HG02973 (cell line): ENCODE results near the gene ADH1C.

ENCODE experiments used
- ATAC-seq: cut with Tn5 transposase; IDR thresholded peaks from one replicate; pipeline ENCODE4 v1.9.1; 2021; ENCODE audit warnings: moderate library complexity; ENCODE audit not compliant: unreplicated experiment

ADH1C gene

DNA sequence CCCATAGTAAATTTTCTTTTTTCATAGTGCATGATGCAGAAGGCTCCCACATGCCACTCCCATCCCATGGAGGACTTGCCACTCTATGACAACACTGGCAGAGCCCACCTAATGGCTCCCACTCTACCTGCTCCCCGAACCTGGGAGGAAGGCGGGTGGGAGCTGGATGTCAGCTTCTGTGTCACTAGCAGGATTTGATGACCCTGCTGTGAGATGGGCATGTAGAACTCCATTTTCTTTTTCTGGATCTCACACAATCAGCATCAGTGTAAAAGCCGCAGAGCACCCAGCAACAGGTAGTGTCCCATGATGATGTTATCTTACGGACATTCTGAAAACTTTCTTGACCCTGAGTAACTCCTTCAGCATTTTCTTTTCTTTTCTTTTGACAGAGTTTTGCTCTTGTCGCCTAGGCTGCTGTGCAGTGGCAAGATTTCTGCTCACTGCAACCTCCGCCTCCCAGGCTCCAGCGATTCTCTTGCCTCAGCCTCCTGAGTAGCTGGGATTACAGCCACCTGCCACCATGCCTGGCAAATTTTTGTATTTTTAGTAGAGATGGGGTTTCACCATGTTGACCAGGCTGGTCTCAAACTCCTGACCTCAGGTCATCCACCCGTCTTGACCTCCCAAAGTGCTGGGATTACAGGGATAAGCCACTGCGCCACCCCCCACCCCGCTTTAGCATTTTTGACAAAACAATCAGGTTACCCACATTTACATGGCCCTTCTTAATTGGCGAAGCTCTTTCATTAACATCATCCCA lies 46.7 kb downstream of the ADH1C start:
- ATAC-seq = no peak

DNA sequence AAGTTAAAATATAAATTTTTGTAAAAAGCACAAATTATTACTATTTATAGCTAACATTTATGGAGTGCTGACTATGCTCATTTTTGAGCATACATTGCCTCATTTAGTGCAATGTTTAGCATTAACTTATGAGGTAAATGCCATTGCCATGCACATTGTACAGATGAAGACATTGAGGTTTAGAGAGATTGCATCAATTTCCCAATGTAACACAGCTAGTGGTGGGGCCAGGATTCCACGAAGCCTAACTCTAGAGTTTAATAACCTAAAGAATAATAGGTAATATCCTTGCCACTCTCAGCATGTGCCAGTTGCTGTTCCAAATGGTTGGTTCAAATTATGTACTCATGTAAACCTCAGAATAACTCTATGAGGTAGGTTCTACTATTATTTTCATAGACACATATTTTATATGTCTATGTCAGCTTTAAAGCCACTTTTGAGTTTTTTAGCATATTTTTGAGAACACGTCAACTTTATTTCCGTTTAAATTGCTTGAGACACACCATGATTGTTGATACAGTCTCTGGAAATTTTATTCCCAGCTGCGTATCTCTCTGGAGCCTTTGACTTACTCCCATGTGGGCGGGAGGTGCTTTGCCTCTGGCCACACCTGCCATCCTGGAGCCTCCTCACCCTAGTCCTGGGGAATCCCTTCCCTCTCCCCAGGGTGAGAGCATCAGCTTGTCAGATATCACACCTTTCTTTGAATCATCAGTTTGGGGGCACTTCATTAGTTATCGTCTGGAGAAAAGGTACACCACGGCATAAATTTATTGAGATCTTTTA lies 51.0 kb downstream of the ADH1C start:
- no peak for ATAC-seq

DNA sequence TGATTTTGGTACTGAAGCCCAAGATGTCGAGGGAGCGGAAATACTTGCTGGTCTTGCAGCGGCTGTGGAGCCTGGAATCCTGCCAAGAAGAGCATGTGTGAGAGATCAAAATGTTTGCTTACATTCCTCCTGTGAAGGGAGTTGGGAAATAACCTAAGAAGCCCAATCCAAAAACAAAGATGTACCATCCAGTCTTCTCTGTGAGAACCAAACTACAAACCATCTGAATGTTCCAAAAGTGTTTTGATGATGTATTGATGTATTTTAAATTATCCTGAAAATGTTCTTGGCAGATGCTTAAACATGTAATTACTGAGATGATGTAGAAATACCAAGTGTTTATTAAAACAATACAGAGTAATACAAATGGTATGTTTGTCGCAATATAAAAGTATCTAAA lies 51.6 kb downstream of the ADH1C start:
- ATAC-seq = no peak

DNA sequence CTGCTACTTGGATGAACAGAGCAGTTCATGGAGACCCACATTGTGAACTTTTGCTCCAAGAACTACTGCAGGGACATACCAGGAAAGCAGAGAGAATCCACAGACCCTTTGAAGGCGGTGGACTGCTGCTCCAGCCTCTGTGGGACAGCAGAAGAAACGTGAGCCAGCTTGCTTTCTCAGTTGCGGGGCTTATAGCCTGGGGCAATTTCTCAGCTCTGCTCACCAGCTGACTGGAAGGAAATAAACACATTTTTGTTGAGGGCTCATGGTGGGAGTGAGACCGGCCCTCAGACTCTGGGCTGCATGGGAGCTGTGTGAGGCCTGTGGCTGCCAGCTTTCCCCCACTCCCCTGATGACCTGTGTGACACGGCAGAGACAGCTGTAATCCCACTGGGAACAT lies 59.2 kb downstream of the ADH1C start:
- no peak for ATAC-seq

DNA sequence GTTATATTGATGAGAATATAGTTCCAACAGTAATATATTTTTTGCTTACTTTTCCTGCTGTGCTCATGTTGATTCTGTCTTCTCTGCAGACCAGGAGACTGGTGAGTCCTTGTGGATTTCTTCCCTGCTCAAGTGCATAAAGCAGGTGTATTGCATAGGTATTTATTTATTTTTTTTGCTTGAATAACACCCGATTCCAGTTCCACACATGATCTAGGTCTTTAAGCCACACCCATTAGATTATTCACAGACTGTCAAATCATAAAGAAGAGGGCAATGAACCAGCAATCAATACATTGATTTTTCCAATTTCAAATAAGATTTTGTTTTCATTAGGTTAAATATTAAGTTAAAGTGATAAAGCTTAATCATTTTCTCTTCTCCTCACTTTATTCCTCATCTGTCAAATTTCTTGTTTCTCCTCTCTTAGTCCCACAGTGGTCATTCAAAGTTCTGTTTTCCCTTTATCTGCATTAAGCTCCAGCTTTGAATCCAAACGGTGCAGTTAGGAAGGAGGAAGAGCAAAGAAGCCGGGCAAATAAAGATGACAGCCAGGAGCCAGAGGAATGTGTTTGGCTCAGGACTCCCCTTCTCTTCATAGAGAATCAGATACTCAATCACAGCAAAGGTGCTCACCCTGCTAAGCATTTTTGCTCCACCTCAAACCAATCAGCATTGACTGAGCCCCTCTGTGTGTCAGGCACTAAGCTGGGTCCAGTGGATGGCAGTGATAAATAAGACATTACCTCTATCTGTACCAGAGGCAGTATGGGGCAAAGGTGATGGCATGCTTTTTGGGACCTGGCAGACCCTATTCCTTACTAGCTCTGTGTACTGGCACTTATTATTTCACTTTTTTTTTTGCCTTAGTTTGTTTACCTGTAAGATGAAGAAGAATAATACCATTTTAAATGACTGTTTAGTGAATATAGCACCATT lies 61.4 kb downstream of the ADH1C start, which contains the start of gene ADH1A:
TSS of gene ADH1A (minus strand) at position 138 of the 939 bp plus-strand sequence. CDS start at position 67, 71 bp downstream.
- no peak for ATAC-seq
